GM23248 (cell line): ENCODE results near the gene ARHGEF12. TPM values are rescaled to one million over a fixed set of nuclear protein-coding genes. Genes with fewer than 3 reads are reported as not detected.

Experiments used
- DNase-seq: peaks from one replicate; pipeline ENCODE4 v3.0.0-alpha.2; 2015
- H2AFZ ChIP-seq: fragments of 200-600 bp; sonication (generic); 2 replicates; pipeline ENCODE4 v1.6.1; 2016; ENCODE audit warnings: antibody characterized with exemption
- H3F3A ChIP-seq: fragments of 200-600 bp; sonication (generic); 2 replicates; pipeline ENCODE4 v1.6.1; 2016; ENCODE audit warnings: mild to moderate bottlenecking, antibody characterized with exemption, mixed run types; ENCODE audit not compliant: insufficient read depth
- H3K27ac ChIP-seq: fragments of 200-600 bp; sonication (generic); 2 replicates; pipeline ENCODE4 v1.5.1; 2016; ENCODE audit warnings: mild to moderate bottlenecking
- H3K27me3 ChIP-seq: fragments of 200-600 bp; sonication (generic); replicated peaks from 2 replicates; pipeline ENCODE4 v1.6.1; 2016; ENCODE audit warnings: mild to moderate bottlenecking; ENCODE audit not compliant: insufficient read depth
- H3K36me3 ChIP-seq: fragments of 200-600 bp; sonication (generic); 2 replicates; pipeline ENCODE4 v1.6.1; 2016; ENCODE audit warnings: low read depth, mild to moderate bottlenecking
- H3K4me1 ChIP-seq: fragments of 200-600 bp; sonication (generic); 2 replicates; pipeline ENCODE4 v1.6.1; 2016; ENCODE audit warnings: mild to moderate bottlenecking; ENCODE audit not compliant: insufficient read depth
- H3K4me2 ChIP-seq: fragments of 200-600 bp; sonication (generic); one replicate; pipeline ENCODE4 v1.6.1; 2016; ENCODE audit warnings: mild to moderate bottlenecking; ENCODE audit not compliant: unreplicated experiment
- H3K4me3 ChIP-seq: fragments of 200-600 bp; sonication (generic); 2 replicates; pipeline ENCODE4 v1.5.1; 2016; ENCODE audit warnings: mild to moderate bottlenecking
- H3K79me2 ChIP-seq: fragments of 200-600 bp; sonication (generic); 2 replicates; pipeline ENCODE4 v1.6.1; 2016; ENCODE audit warnings: mild to moderate bottlenecking; ENCODE audit not compliant: insufficient read depth
- H3K9ac ChIP-seq: fragments of 200-600 bp; sonication (generic); 2 replicates; pipeline ENCODE4 v1.6.1; 2016; ENCODE audit warnings: mild to moderate bottlenecking
- H3K9me2 ChIP-seq: fragments of 200-600 bp; sonication (generic); 2 replicates; pipeline ENCODE4 v1.6.1; 2016; ENCODE audit warnings: mixed run types, mild to moderate bottlenecking, moderate library complexity; ENCODE audit not compliant: insufficient read depth
- H3K9me3 ChIP-seq: fragments of 200-600 bp; sonication (generic); one replicate; pipeline ENCODE4 v1.6.1; 2017; ENCODE audit warnings: low read depth
- H4K20me1 ChIP-seq: fragments of 200-600 bp; sonication (generic); 2 replicates; pipeline ENCODE4 v1.6.0; 2016; ENCODE audit not compliant: insufficient read depth
- EZH2 ChIP-seq: fragments of 200-600 bp; sonication (generic); IDR thresholded peaks from 2 replicates; pipeline ENCODE4 v1.6.1; 2018; ENCODE audit warnings: antibody characterized with exemption, mild to moderate bottlenecking; ENCODE audit not compliant: insufficient read depth, poor library complexity, severe bottlenecking
- EZH2phosphoT487 ChIP-seq: fragments of 200-600 bp; sonication (generic); IDR thresholded peaks from 2 replicates; pipeline ENCODE4 v1.6.1; 2018; ENCODE audit warnings: antibody characterized with exemption, moderate library complexity, mild to moderate bottlenecking, low read depth; ENCODE audit not compliant: insufficient read depth
- WGBS, 2 experiments: methylation state at CpG; one replicate each; pipeline ENCODE4 v1.1.6; 2015 to 2017; ENCODE audit warnings: low lambda C conversion rate in 2 of 2, low coverage in 1 of 2; ENCODE audit errors: missing lambda C conversion rate in 2 of 2; 5-methylcytosine and 5-hydroxymethylcytosine counted together
- in situ Hi-C: fragments of 300-500 bp; cut with MboI; formaldehyde crosslinking; loops from 2 replicates; pipeline ENCODE4 v1.15.0; 2020
- polyA plus RNA-seq: library from polyadenylated mRNA; unstranded; fragments of >200 nt; fragmentation: Nextera tagmentation; extraction: Ambion mirVana; gene quantifications from 2 replicates; pipeline ENCODE4 v1.2.1, GENCODE V29; 2016
- total RNA-seq: library from RNA; depleted of rRNA; stranded (reverse); fragments of >200 nt; shearing (Covaris generic); gene quantifications from 2 replicates; pipeline ENCODE4 v1.2.3, GENCODE V29; 2014

Gene ARHGEF12
- total and polyA plus RNA-seq, 2 experiments from 2014 or later = 20.4 to 52.7 TPM

DNA sequence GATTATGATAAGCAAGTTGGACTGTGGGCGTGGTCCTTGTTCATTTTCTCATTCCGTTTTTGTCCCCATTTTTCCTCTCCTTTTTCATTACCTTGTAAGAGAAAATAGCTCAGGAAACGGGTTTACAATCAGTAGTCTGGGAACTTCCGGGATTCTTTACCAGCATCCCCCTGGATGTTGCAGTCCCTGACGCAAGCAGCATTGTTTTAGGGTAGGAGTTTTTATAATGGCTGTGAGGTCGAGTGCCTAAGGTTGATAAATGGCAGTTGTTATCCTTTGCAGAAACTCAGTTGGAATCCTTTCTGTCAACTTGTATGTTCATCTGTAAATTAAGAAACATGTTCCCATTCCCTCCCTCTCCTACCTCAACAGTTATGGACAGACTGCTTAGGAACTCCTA is 68.3 kb downstream of the ARHGEF12 start:
- H3K4me1 ChIP-seq = peaks cover 26% of the 10 kb centered on the region
- H4K20me1 ChIP-seq = peaks cover 30% of the 10 kb centered on the region; the same call in 1 of the 2 replicates
- no peaks in the 10 kb centered on the region for H3K9me3 ChIP-seq
- peaks cover 92% of the 10 kb centered on the region for H3K79me2 ChIP-seq
- no peak overlapping the region for H3K9ac ChIP-seq
- H3K4me2 ChIP-seq = no peak overlapping the region
- H3K9me2 ChIP-seq = no peaks in the 10 kb centered on the region
- H3K36me3 ChIP-seq = no peaks in the 10 kb centered on the region; the same call in 1 of the 2 replicates
- no peak for DNase-seq
- H3K27ac ChIP-seq = no peak overlapping the region
- TF ChIP-seq EZH2 = no peak
- TF ChIP-seq EZH2phosphoT487 = no peak
- 88% methylated on average over 6 of the region's 6 CpGs for WGBS, 2 experiments
- no peaks in the 10 kb centered on the region for H3K27me3 ChIP-seq
- H2AFZ ChIP-seq = no peak overlapping the region
- H3F3A ChIP-seq = peaks cover 28% of the 10 kb centered on the region
- H3K4me3 ChIP-seq = no peak overlapping the region
- in situ Hi-C loops = no loop called here

DNA sequence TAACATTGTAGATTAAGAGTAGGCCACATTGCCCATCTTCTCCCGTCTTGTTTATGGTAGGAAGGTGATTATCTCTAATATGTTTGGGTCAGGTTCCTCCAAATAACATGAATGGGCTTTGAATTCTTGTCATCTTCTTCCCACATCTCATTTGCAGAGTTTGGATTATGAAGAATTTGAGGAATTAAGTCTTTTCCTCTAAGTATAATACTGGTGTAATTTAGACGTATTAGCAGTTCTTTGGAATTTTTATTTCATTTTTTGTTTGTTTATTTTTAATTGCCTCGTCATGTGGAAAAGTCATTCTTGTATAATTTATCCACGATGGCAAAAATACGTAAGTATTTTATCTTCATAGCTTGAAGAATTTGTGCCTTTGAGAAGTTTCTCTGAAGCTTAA is 73.4 kb downstream of the ARHGEF12 start:
- DNase-seq = no peak
- 86 to 87% methylated on average over 5 of the region's 5 CpGs for WGBS, 2 experiments

DNA sequence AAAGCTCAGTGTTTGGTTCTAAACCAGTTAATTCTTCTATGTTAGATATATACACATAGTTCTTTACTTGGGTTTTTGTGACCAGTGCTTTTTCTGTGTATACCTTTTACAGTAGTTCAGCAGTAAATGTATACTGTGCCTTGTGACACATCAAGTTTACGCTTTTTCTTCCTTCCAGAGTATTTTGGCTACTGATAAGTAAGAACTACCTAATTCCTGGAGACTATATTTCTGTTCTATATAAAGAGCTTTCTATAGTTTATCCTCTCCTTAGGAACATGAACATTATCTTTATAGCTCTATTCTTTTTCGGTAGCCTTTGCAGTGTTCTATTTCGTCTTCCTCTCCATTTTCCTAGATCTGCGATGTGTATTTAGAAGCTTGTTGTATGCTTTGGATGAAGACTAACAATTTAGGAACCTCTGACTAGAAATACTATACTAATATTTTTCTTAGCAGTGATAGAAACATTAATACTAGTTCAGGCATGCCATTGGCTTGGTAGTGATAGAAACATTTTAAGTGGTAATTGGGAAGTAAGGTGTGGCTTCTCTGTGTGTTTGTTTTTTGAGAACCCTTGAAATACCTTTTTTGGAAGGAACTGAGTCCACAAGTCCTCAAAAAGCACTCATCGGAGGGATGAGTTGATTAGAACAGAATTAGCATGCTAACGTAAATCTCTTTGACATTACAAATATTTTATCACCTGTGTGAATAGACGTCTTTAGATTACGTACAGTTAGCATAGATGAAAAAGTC is 74.6 kb downstream of the ARHGEF12 start:
- in situ Hi-C loops = no loop called here
- Histone ChIP-seq H2AFZ (no peak overlapping the region), H3K4me3 (no peak overlapping the region), H3K79me2 (peaks cover 89% of the 10 kb centered on the region), H3K27me3 (no peaks in the 10 kb centered on the region), H3K4me1 (peaks cover 24% of the 10 kb centered on the region), H3K9me2 (no peaks in the 10 kb centered on the region), H3K9me3 (no peaks in the 10 kb centered on the region), H3K36me3 (no peaks in the 10 kb centered on the region; the same call in 1 of the 2 replicates), H3K9ac (no peak overlapping the region), H3K27ac (no peak overlapping the region), H3K4me2 (no peak overlapping the region), H4K20me1 (no peaks in the 10 kb centered on the region), H3F3A (peaks cover 30% of the 10 kb centered on the region)
- TF ChIP-seq EZH2phosphoT487 (no peak), EZH2 (no peak)
- no peak for DNase-seq
- WGBS, 2 experiments = 98% methylated on average over 8 of the region's 8 CpGs

More for the DNA sequence above, 73.4 kb downstream of the ARHGEF12 start:
- H3K9me3 ChIP-seq = no peaks in the 10 kb centered on the region
- no peak overlapping the region for H2AFZ ChIP-seq
- no peaks in the 10 kb centered on the region for H3K27me3 ChIP-seq
- no peak overlapping the region for H3K4me3 ChIP-seq
- no peak overlapping the region for H3K27ac ChIP-seq
- H3K4me2 ChIP-seq = no peak overlapping the region
- peaks cover 19% of the 10 kb centered on the region for H3F3A ChIP-seq
- H4K20me1 ChIP-seq = peaks cover 4% of the 10 kb centered on the region; the same call in 1 of the 2 replicates
- H3K9me2 ChIP-seq = no peaks in the 10 kb centered on the region
- peaks cover 19% of the 10 kb centered on the region for H3K4me1 ChIP-seq
- H3K79me2 ChIP-seq = peaks cover 89% of the 10 kb centered on the region
- H3K36me3 ChIP-seq = no peaks in the 10 kb centered on the region; the same call in 1 of the 2 replicates
- TF ChIP-seq EZH2 (no peak), EZH2phosphoT487 (no peak)
- no peak overlapping the region for H3K9ac ChIP-seq
- in situ Hi-C loops = no loop called here

DNA sequence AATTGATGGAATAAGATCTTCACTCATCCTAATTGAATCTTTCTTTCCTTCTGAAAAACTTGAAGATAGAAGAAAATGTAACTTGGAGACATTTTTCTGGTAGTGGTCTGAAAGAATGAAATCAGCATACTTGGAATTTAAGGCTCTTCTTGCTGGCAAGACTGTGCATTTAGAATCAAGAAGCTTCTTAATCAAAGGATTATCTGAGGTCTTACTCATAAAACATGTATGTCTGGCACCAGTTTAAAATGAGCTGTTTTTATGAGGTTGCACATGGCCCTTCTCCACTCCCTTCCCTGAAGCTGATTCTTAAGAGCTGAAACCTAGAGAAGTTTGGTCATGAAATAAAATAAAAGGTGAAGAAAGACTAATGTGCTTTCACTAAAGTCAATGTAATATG is 77.3 kb downstream of the ARHGEF12 start:
- in situ Hi-C loops = no loop called here
- Histone ChIP-seq H4K20me1 (no peaks in the 10 kb centered on the region; the same call in 1 of the 2 replicates), H3F3A (peaks cover 34% of the 10 kb centered on the region), H3K4me3 (no peak overlapping the region), H3K9me3 (no peaks in the 10 kb centered on the region), H3K79me2 (peaks cover 90% of the 10 kb centered on the region), H3K36me3 (peaks cover 8% of the 10 kb centered on the region; the same call in 1 of the 2 replicates), H3K9ac (no peak overlapping the region; the same call in 1 of the 2 replicates), H2AFZ (no peak overlapping the region), H3K9me2 (no peaks in the 10 kb centered on the region), H3K27me3 (no peaks in the 10 kb centered on the region), H3K4me1 (peaks cover 24% of the 10 kb centered on the region), H3K4me2 (peak overlapping the region; percentile 62), H3K27ac (peak overlapping the region; percentile 53)
- DNase-seq = peak; percentile 85
- no peak for TF ChIP-seq EZH2
- no peak for TF ChIP-seq EZH2phosphoT487
